NCI-H1092 treated with DMSO at 0.1 percent for 48 hours (cell line): ENCODE data around the gene PARD3.

Experiments
- DNase-seq: peaks from one replicate; lab custom pipeline; 2025; lab: John Stamatoyannopoulos, UW

The PARD3 gene

DNA sequence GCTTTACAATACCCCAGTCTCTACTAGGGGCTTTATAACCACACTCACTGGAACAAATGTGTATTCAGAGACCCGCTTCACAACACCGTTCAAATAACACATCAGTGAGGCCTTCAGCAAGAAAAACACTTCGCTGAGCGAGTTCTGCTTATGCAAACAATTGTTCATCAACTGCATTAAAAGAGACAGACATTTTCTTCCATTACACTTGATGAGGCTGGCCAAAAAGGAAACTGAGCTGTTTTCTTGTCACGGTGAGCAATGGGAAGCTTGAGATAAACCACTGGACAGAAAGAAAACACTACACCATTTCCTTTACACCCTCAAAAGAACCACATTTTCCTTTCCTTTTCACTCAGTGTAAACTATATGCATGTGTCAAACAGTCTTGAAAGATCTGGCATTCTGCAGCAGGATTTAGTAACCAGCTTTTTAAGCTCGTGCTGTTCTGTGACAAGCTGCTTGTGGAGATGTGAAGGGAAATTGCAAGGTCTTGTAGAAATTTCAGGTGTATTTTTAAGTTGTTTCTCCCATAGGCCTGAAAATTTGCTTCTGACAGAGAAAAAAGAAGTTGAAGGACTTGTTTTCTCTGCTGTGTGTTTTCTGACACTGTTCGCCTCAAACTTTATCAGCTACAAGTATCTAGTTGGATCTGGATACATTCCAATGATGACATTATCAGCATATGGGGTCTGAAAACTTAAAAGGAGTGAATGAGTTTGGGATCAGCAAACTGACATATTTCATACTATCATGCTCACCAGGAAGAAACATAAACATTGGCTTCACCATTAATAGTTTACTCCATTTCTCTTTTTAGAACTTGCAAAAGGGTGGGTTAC lies 693.1 kb downstream of the PARD3 start:
- peak; percentile 30 for DNase-seq

DNA sequence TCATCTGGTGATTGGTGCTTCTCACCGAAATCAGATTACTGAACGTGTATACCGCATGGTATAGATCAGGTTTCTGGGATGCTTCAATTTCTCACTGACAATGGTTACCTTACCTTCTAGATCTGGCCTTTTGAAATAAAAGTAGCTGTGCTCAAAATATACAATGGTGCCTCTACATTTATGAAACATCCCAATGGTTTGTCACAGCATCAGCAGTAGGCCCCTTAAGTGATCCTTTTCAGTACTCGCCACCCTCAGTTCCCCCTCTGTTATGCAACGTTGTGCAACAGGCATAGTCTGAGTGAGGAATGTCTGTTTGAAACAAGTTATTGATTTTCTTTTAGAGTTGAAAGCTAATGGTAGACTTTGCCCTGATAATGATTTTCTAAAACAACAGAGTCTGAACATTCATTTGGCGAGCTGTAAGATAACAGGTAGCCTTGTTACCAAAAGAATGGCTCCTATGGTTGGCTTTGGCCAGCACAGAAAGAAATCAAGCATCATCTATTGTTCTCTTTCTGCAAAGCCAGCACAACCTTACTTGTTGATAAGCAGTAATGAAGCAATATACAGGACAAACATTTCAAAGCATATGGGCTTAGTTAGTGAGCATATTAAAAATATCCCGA lies 693.9 kb downstream of the PARD3 start:
- no peak for DNase-seq

DNA sequence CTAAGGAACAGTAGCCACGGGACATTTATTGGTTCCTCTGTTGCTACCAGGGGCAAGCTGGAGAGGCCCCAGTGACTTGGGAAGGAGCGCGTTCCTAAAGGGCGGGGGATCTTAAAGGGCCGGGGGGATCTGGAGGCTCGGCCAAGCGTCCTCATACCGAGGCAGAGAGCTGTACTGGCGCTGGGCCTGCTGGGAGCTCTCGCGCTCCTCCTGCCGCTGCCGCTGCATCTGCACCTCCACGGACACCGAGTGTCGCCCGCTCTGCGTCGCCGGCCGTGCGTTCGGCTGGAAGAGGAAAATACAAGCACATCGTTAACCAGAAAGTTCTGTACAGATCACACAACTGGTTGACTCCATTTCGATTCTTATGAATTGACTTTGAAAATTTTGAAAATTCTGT lies 695.6 kb downstream of the PARD3 start:
- no peak for DNase-seq

DNA sequence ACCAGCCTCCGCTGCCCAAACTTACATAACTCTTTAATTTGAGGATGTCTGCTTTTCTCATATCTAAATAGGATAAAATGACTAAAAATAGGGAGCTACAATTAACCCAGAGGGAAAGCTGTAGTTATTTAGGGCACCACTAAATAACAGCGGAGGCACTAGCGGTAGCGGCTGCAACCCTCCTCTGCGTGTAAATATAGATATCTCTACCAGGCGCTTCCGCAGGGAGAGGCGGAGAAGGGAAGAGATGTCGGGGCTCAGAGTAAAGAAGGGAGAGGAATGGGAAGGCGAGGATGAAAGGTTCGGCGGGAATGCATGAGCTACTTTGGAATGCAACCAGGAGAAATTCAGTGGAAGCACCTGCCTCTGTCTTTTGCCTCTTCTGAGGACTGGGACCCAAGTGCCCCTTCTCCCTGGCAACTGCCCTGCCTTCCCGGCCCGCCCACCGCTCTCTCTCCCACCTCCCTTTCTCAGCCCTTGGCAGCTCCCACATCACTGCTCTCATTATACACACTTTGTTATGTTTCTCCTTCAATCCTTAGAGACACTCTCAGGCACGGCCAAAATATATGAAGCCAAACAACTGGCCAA lies 698.3 kb downstream of the PARD3 start:
- DNase-seq: no peak

DNA sequence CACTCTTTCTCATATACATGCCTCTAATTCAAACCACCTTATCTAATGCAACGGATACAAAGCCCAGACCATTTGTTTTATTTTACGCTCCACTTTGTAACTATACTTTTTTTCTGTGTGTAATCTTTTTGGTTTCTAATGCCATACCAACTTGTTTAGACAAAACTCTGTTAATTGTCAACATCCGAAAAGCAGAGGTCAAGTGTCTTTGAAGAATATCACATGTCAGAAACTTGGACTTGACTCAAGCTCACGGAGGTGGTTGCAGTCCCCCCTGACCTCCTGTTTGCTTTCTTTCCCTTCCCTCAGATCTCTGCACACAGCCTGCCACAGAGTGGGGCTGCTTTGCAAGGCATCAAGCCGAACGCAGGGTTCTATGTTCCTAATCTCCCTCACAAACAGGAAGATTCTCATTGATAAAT lies 698.9 kb downstream of the PARD3 start:
- peak; percentile 37 for DNase-seq

DNA sequence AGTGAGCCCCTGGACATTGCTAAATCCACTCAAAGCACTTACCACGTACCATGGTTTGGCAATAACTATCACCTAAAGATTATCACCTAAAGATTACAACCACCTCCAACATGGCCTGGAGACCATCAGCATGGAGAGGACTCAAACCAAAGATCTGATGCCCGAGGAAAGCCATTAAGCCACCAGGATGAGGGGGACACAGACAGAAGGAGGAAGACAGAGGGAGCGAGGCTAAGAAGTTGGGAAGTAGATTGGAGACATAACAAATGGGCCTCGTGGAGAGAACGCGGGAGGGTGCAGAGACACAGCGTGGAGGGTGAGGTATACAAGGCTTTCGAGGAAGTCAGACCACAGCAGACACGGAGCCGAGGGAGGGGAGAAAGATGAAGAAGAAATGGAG lies 700.2 kb downstream of the PARD3 start:
- DNase-seq: no peak

DNA sequence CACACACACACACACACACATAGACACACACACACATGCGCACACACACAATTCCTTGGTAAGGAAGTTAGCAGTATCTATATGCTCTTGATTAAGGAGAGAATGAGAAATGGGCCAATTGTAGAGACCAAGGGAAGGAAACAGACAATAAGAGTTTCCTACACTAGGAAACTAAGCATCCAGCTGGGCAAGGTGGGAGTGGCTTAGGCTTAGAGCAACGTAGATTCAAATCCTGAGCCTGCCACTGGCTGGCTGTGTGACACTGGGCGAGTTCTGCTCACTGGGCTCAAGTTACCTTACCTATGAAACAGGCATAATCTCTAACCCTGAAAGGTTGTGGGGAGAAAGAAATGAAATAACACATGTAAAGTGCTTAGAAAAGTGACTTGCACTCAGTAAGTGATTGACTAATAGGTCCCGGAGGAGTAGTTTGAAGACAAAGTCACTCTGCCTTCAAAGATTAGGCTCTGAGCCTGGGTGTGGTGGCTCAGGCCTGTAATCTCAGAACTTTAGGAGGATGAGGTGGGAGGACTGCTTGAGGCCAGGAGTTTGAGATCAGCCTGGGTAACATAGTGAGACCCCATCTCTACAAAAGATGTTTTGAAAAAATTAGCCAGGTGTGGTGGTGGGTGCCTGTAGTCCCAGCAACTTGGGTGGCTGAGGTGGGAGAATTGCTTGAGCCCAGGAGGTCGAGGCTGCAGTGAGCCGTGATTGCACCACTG lies 701.4 kb downstream of the PARD3 start:
- DNase-seq: no peak

DNA sequence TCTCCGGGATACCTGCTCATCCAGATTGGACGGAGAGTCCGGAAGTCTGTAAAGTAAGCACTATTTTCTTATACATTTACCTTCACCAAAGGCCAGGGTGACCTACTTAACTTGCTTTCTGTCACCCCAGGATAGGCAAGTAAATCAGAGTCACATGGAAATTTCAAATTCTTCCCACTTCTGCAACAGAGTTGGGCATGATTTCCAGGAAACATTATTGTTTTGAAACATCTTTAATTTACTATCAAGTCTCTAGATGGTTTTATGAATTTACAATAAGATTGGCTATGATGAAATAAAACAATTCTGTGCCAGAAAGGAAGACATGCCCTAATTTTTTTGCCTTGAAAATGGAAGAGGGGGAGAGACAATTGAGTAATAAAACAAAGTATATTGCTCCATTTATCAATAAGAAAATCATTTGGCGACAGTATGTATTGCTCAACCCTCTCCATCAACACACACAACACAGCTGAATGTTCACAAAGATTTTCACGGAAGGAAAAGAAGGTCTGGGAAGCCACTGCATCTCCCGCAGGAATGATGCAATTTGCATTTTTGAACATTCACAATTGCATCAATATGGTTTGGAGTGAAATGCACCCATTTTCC lies 702.8 kb downstream of the PARD3 start:
- DNase-seq: no peak

DNA sequence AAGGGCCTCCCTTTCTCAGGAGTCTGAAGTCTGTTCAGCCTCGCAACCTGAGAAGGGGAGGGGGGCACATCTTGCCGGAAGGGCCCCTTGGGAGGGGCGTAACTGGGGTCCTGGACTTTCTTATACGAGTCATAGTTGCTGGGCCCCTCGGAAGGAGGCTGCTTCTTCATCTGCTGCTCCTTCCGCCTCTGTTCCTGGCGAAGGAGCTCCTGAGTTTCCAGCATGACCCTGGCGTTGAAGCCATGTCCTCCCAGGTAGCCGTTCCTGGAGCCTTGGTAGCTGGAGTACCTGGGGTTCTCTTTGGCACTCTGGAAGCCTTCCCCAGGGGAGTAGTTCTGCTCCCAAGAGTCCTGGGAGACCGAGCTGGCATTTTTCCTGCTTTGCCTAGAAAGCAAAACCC lies 703.9 kb downstream of the PARD3 start:
- DNase-seq: no peak

DNA sequence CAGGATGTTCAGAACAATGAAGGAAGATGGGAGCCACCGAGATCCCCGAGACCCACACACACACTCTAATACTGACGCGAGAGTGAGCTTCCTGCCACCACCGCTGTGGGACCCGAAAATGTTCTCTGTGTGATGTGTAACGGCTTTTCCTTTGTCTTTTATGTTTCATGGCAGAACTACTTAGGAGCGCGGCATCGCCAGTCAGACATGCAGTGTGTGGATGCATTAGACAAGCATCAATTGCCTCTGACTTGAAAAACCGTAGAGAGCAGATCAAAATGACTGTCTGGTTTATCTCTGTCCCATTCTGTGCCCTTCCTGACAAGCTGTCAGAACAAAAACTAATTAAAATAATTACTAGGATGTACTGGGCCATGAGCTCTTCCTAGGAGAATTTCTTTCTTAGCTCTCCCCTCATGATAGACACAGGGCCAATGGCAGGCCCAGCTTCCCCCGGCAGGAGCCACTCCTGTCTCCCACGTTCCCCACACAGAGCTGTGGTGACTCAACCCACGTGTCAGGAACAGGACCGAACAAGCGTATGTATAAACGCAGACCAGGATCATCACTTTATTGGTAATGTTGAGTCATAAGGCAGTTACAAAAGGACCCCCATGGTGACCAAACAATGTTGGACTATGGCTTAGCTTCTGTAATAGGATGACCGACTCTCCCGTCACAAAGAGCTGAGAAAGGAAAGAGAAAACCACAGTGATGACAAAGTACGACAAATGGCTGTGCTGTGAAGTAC lies 705.0 kb downstream of the PARD3 start:
- no peak for DNase-seq

DNA sequence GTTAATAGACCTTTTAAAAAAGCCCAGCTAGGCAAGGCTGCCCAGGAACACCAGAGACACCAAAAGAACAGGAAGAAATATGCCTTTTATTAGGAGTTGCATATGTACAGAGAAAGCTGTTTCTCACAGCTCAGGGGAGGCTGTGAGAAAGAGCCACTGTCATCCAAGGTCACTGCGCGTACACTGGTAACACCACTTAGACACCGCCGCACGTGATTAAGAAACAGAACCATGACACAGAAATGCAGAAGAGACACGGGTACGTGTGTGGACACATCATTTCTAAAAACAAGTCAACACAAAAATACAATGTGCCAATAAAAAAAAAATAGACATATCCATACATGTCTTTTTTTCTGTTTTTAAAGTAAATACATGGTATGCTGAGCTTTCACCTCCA lies 705.6 kb downstream of the PARD3 start:
- DNase-seq: no peak

DNA sequence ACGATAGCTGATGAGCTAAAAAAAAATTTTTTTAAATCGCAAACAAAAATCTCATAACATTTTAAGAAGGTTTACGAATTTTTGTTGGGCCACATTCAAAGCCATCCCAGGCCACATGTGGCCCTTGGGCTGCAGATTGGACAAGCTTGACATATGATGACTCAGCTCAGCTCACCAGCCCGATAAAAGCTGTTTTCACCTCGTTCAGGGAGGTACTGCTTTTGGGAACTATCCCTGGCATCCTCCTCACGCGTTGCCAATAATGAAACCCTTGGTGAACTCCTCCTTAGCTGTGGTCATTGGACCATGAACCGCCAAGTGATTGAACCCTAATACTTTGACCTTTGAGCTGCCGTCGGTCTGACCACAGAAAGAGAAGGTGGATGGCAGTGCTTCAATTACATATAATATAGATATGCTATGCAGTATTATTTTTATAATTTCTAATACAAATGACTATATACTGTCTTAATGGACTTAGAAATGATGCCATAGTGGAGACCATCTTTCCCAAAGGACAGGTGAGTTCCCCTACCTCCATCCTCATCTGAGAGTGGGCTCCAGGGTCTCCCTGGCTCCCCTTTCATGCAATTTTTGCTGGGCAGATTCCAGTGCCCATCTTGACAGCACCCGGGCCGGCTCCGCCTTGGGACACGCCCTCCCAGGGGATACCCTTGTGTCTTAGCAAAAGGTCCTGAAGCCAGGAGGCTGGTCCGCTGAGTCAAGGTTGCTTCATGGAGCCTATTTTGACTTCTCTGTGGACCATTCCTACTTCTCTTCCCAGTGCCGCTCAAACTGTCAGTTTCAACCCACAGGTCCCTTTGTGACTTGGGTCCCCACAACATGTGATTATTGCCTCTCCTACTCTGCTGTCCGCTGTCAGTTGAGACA lies 707.2 kb downstream of the PARD3 start:
- DNase-seq: no peak

DNA sequence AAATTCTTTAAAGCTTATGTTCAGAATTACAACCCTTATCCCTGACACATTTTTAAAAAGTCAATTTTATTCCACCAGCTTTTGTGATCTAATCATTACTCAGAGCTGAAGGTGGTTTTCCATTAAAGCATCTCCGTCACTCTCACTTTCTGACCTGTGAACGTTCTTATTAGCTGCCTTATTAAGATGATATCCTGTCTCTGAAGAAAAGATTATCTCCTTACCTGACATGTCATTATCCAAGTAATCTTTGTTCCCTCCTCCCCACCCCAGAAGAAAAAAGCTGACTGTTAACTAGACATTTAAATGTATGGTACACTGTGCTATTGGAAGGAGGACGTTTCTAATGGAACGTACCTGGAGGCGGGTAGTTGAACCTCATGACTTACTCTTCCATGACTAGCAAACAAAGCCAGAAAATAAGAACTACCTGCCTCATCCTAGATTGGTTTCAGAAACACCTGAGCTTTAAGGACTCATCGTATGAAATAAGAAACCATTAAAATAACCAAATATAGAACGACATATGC lies 708.7 kb downstream of the PARD3 start:
- no peak for DNase-seq

DNA sequence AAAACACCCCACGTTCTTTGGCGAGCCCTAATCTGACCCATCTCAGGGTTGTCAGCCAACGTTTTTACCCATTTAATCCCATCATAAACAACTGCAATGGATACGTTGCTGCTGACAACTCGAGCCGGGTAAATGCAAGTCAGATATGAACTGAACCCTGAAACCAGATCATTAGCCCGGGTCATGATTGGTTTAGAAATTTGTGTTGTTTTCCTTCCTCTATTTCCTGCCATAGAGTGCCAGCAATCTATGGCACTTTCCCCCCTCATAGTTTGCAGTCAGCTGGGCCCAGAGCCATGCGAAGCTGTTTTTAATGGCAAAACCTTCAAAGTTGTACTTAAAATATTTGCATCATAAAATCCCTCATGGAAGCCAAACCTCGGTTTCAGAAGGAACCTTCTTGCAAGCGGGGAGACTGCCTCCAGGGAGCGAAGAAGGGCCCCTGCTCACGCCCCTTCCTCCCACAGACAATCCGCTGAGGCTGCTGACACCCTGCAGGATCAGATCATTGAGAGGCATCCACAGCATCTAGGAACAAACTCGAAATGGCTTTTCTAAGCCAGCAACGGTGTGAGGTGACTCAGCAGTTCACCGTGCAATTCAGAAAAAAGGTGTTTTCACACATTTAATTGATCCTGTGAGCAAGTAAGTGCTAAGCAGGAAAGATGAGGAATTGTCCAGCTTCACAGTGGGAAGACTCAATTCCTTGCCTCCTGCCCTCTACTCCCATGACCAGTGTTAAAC lies 710.1 kb downstream of the PARD3 start:
- DNase-seq: no peak

DNA sequence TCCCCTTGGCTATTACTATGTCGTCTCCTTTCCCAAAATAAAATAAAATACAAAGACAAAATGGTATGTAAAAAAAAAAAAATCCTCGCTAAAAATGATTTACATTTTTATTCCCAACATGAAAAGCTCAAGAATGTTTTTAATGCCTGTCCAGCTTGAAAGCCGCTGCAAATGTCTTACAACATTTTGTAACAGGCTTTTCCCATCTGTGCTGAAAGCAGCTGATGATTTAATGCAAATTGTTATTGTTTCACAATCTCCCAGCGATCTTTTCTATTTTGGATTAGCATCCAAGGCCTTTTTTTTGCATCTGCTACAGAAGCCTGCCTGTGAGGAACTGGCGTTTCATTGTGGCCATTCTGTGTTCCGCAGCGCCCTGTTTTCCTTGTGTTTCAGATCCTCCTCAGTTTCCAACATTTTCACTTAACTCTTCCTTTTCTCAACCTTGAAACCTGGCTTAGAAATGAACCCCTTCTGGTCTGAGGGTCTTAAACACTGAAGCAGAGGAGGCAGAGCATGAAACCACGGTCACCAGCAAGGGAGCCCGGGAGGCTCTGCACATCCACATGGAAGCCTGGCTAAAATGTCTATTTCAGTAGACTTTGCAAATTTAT lies 712.1 kb downstream of the PARD3 start:
- no peak for DNase-seq

DNA sequence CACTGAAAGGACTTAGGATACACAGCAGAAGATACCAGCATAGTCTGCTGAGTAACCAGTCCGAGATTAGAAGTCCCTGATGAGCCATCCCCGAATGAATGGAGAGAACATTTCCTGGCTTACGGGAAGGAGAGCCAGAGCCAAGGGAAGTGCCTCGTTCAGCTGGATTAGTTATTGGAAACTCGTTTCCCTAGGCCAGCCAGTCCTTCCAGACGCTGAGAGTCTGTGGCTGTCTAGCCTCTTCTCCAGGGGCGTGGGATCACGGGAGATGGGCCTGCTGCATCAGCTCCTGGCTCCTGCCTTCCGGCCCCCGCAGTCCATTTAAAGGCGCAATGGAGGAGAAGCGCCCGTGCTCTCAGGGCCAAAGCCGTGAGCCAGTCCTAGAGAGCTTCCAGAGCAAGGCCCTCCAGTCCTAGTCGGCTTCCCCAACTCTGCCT lies 712.8 kb downstream of the PARD3 start:
- DNase-seq: no peak

DNA sequence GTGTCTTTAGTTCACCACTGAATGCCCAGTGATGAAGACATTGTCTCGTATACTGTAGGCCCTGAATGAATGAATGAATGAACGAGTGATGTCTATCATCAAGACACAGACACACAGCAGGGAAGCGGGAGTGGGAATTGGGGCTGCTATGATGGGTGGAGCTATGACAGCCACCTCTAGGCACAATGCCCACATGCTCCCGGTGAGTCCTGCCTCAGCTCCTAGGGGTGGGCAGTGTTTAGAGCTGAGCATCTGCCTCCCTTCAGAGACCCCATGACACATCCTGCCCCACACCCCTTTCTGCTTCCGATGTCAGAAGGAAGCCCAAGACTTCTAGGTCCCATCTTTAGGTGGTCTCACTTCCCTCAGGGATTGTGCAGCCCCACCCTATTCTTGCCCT lies 714.1 kb downstream of the PARD3 start:
- no peak for DNase-seq

DNA sequence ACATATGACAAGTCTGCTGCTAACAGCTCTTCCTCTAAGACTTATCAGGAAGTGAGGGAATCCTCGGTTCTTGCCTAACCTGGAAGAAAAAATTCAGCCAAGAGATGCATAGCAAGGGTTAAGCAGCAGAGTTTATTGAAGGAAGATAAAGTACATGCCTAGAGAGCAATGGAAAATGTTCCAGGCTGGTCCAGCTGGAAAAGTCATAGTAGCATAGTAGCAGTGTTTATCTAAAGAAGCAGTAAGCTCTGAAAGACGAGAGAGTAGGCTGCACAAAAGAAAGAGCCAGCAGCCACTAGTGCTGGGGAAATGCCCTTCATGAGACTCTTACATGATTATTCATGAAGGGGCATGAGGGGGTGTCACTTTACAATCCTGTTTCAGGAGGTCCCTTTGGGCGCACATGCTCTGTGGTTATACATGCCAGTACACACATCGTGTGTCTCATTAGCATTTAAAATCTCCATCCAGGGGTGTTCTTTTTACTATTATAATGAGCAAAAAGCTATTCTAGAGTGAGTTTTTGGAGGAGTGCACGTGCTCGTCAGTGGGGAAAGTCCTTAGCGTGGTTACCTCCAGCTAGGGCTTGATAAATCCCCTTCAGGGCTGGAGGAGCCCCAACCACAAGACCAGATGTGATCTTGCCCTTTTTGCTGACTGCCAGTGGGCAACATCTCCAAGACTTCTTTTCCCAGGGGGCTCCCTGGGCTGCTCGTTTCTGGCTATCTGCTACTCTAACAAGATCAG lies 716.1 kb downstream of the PARD3 start:
- no peak for DNase-seq
